Coronary artery (tissue), 2 donors: ENCODE data around the gene SYPL1.

Experiments used
- DNase-seq: peaks from one replicate; pipeline ENCODE4 v3.0.0-alpha.2; 2017; ENCODE audit warnings: low spot score
- H3K27ac ChIP-seq, 2 donors: fragments of 200-600 bp; sonication (generic); one replicate each; pipeline ENCODE4 v1.5.1; 2016 to 2019
- H3K4me3 ChIP-seq: fragments of 200-600 bp; sonication (generic); 2 replicates; pipeline ENCODE4 v1.5.1; 2016; ENCODE audit warnings: mild to moderate bottlenecking, moderate library complexity
- CTCF ChIP-seq: fragments of 200-600 bp; sonication (generic); IDR thresholded peaks from one replicate; pipeline ENCODE4 v1.5.1; 2019; ENCODE audit warnings: antibody characterized with exemption

SYPL1 gene

GRCh38 chr7:106047184-106047583, 64.9 kb downstream of the SYPL1 start:
- DNase-seq, result no peak
- TF ChIP-seq CTCF, result no peak
- H3K27ac ChIP-seq, result no peak overlapping the region
- H3K4me3 ChIP-seq, result no peak overlapping the region

- no peak for DNase-seq
- no peak for TF ChIP-seq CTCF
- Histone ChIP-seq H3K27ac (no peak overlapping the region), H3K4me3 (no peak overlapping the region)
Observed at GRCh38 chr7:106045586-106045985, 66.5 kb downstream of the SYPL1 start.

GRCh38 chr7:106045139-106045538, 67.0 kb downstream of the SYPL1 start:
- no peak for DNase-seq
- Histone ChIP-seq H3K4me3 (no peak overlapping the region), H3K27ac (no peak overlapping the region)
- no peak for TF ChIP-seq CTCF

- Histone ChIP-seq H3K4me3 (no peak overlapping the region), H3K27ac (no peak overlapping the region)
- no peak for TF ChIP-seq CTCF
- DNase-seq, result no peak
Observed at GRCh38 chr7:106042196-106042611, 69.9 kb downstream of the SYPL1 start.

- Histone ChIP-seq H3K27ac (no peak overlapping the region), H3K4me3 (no peak overlapping the region)
- TF ChIP-seq CTCF, result peak; percentile 39
- DNase-seq, result no peak
Observed at GRCh38 chr7:106041140-106041717, 70.9 kb downstream of the SYPL1 start.
